Nephron progenitor cell (in vitro differentiated cells): ENCODE data around the gene SUSD3.

Experiments used
- DNase-seq: peaks from one replicate; pipeline ENCODE4 v3.0.0; 2021
- H3K27ac Mint-ChIP-seq: 2 replicates; pipeline ENCODE4 v1.8.0; 2021; ENCODE audit warnings: mild to moderate bottlenecking, moderate library complexity, mixed read lengths
- H3K27me3 Mint-ChIP-seq: 2 replicates; pipeline ENCODE4 v1.8.0; 2021; ENCODE audit warnings: mild to moderate bottlenecking, low read depth, mixed read lengths; ENCODE audit not compliant: poor library complexity
- H3K36me3 Mint-ChIP-seq: 2 replicates; pipeline ENCODE4 v1.8.0; 2021; ENCODE audit warnings: low read depth, mixed read lengths
- H3K4me1 Mint-ChIP-seq: 2 replicates; pipeline ENCODE4 v1.8.0; 2021; ENCODE audit warnings: mixed read lengths
- H3K4me3 Mint-ChIP-seq: 2 replicates; pipeline ENCODE4 v1.8.0; 2021; ENCODE audit warnings: mild to moderate bottlenecking, moderate library complexity, mixed read lengths
- H3K9me3 Mint-ChIP-seq: 2 replicates; pipeline ENCODE4 v1.8.0; 2021; ENCODE audit warnings: mild to moderate bottlenecking, moderate library complexity, mixed read lengths
- CTCF ChIP-seq: fragments of 200-600 bp; sonication (generic); IDR thresholded peaks from 2 replicates; pipeline ENCODE4 v1.5.0; 2021; ENCODE audit warnings: antibody characterized with exemption

SUSD3 gene

DNA sequence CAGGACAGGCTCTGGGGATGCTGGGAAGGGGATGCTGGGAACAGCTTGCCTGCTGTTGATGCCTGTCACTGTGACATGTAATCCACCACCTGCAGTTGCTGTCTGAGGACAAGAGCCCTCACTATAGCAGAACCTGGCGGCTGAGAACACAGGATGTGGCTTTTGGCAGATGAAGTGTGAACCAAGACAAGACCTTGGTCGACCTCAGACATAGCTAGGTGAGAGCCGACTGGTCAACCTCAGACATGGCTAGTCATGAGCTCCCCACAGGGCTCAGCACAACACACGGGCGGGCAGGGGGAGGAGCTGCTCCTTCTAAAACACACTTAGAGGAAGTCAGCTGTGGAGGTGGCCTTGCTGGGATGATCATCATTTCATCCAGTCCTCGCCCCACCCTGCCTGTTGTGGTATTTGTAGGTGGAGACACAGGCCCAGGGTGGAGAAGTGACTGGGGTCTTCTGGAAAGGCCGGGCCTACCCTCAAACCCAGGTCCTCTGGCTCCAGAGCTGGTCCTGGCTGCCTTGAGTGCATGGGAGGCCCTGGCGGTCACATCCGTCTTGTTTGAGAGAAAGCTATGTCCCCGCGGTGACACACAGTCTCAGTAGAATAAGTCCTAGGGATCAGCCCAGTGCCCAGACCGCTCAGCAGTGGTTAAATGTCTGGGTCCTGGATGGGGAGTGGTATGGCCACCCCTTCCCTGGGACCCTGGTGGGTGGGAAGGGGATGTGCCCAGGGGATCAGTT, 6.1 kb downstream of the SUSD3 start:
- H3K9me3 Mint-ChIP-seq = peaks cover 10% of the 10 kb centered on the region
- no peak for DNase-seq
- peaks cover 17% of the 10 kb centered on the region for H3K27me3 Mint-ChIP-seq
- H3K4me3 Mint-ChIP-seq = no peak overlapping the region
- no peak for TF ChIP-seq CTCF
- H3K36me3 Mint-ChIP-seq = no peaks in the 10 kb centered on the region
- H3K27ac Mint-ChIP-seq = peak overlapping the region; percentile 54
- peaks cover 37% of the 10 kb centered on the region for H3K4me1 Mint-ChIP-seq

- Mint-ChIP-seq H3K9me3 (peaks cover 10% of the 10 kb centered on the region), H3K27ac (no peak overlapping the region), H3K4me3 (no peak overlapping the region), H3K4me1 (peaks cover 35% of the 10 kb centered on the region), H3K27me3 (peaks cover 11% of the 10 kb centered on the region), H3K36me3 (no peaks in the 10 kb centered on the region)
- no peak for DNase-seq
- TF ChIP-seq CTCF = no peak
These were observed 6.7 kb downstream of the SUSD3 start for GRCh38 chr9:93065135-93065720.

DNA sequence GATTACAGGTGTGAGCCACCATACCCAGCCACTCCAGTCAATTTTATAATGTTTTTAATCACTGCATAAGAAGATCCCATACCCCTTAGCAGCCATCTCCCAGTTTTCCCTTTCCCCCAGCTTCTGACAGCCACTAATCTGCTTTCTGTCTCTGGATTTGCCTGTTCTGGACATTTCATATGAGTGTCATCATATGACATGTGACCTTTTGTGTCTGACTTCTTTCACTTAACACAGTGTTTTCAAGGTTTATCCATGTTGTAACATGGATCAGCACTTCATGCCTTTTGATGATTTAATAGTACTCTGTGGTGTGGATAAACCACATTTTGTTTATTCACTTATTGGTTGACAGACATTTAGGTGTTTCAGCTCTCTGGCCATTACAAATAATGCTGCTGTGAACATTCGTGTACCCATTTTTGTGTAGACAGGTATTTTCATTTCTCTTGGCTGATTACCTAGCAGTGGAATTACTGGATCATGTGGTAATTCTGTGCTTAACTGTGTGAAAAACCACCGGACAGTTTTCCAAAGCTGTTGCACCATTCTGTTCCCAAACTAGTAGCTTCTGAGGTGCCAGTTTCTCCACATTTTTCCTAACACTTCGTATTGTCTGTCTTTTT, 8.6 kb downstream of the SUSD3 start:
- no peaks in the 10 kb centered on the region for H3K36me3 Mint-ChIP-seq
- H3K27ac Mint-ChIP-seq = no peak overlapping the region
- H3K9me3 Mint-ChIP-seq = peaks cover 10% of the 10 kb centered on the region
- peaks cover 8% of the 10 kb centered on the region for H3K27me3 Mint-ChIP-seq
- peaks cover 18% of the 10 kb centered on the region for H3K4me1 Mint-ChIP-seq
- H3K4me3 Mint-ChIP-seq = no peak overlapping the region
- no peak for DNase-seq
- no peak for TF ChIP-seq CTCF

DNA sequence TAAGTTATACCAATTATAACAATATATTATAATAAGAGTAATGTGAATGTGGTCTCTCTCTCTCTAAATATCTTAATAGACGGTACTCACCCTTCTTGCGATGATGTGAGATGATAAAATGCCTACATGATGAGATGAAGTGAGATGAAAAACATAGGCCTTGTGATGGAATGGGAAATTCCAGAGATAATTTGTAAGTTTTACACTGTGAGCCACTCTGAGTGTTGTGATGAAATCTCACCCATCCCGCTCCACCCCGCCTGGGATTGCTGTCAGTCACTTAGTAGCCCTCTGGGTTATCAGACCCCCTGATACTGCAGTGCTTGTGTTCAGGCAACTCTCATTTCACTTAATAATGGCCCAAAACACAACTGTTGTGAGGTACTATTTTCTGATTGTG, 10.5 kb downstream of the SUSD3 start:
- H3K4me1 Mint-ChIP-seq = peaks cover 13% of the 10 kb centered on the region
- no peak overlapping the region for H3K27ac Mint-ChIP-seq
- no peaks in the 10 kb centered on the region for H3K36me3 Mint-ChIP-seq
- H3K9me3 Mint-ChIP-seq = peaks cover 10% of the 10 kb centered on the region
- DNase-seq = no peak
- no peak for TF ChIP-seq CTCF
- no peak overlapping the region for H3K4me3 Mint-ChIP-seq
- H3K27me3 Mint-ChIP-seq = no peaks in the 10 kb centered on the region

DNA sequence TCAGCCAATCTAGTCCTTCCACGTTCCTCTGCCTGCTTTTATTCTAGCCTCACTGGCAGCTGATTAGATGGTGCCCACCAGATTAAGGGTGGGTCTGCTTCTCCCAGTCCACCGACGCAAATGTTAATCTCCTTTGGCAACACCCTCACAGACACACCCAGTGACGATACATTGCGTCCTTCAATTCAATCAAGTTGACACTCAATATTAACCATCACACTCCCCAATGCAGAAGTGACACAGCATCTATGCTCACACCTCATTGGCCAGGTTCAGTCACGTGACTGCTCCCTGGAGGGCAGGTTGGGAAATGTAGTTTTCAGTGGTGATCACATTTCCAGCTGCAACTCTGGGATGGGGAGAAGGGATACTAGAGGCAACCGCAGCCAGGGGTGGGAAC, 13.0 kb downstream of the SUSD3 start:
- Mint-ChIP-seq H3K27me3 (no peaks in the 10 kb centered on the region), H3K4me3 (no peak overlapping the region), H3K9me3 (peaks cover 10% of the 10 kb centered on the region), H3K27ac (no peak overlapping the region), H3K36me3 (no peaks in the 10 kb centered on the region), H3K4me1 (peaks cover 4% of the 10 kb centered on the region)
- DNase-seq = peak; percentile 38
- no peak for TF ChIP-seq CTCF
